Measurements from ENCODE around the gene CEP97.
A peak's percentile ranks its signal among the peaks of the same experiment; 100 is the strongest.

Gene CEP97

GRCh38 chr3:101709126-101709525 is 15.3 kb upstream of the CEP97 start:
- peaks cover 9% of the 10 kb centered on the region for H3K9me3 ChIP-seq (ENCODE audit: insufficient read depth, low read depth, low read length)

GRCh38 chr3:101718455-101718854 is 6.0 kb upstream of the CEP97 start:
- no peak overlapping the region for H3K27ac ChIP-seq (ENCODE audit: low read length)
- H3K9me3 ChIP-seq (ENCODE audit: insufficient read depth, low read depth, low read length): no peaks in the 10 kb centered on the region; the same call in 1 of the 2 replicates
- H3K27me3 ChIP-seq (ENCODE audit: insufficient read depth, low read length): no peaks in the 10 kb centered on the region
- no peaks in the 10 kb centered on the region for H3K36me3 ChIP-seq (ENCODE audit: insufficient read depth, low read depth, low read length)
- H3K9ac ChIP-seq (ENCODE audit: low read depth, low read length): no peak overlapping the region
- H3K4me3 ChIP-seq (ENCODE audit: low read length): no peak overlapping the region
- no peaks in the 10 kb centered on the region for H3K4me1 ChIP-seq (ENCODE audit: insufficient read depth, low read length)

More at GRCh38 chr3:101709126-101709525, 15.3 kb upstream of the CEP97 start:
- H3K27me3 ChIP-seq (ENCODE audit: insufficient read depth, low read length): no peaks in the 10 kb centered on the region
- no peak overlapping the region for H3K4me3 ChIP-seq (ENCODE audit: low read length)
- H3K4me1 ChIP-seq (ENCODE audit: insufficient read depth, low read length): no peaks in the 10 kb centered on the region
- no peak overlapping the region for H3K9ac ChIP-seq (ENCODE audit: low read depth, low read length)
- H3K36me3 ChIP-seq (ENCODE audit: insufficient read depth, low read depth, low read length): no peaks in the 10 kb centered on the region
- no peak overlapping the region for H3K27ac ChIP-seq (ENCODE audit: low read length)

- no peaks in the 10 kb centered on the region for H3K36me3 ChIP-seq (ENCODE audit: insufficient read depth, low read depth, low read length)
- H3K9me3 ChIP-seq (ENCODE audit: insufficient read depth, low read depth, low read length): no peaks in the 10 kb centered on the region
- H3K4me3 ChIP-seq (ENCODE audit: low read length): no peak overlapping the region
- H3K27ac ChIP-seq (ENCODE audit: low read length): no peak overlapping the region
- H3K27me3 ChIP-seq (ENCODE audit: insufficient read depth, low read length): no peaks in the 10 kb centered on the region
- H3K9ac ChIP-seq (ENCODE audit: low read depth, low read length): no peak overlapping the region
- H3K4me1 ChIP-seq (ENCODE audit: insufficient read depth, low read length): no peaks in the 10 kb centered on the region
Observed at GRCh38 chr3:101719604-101720185, 4.7 kb upstream of the CEP97 start.

DNA sequence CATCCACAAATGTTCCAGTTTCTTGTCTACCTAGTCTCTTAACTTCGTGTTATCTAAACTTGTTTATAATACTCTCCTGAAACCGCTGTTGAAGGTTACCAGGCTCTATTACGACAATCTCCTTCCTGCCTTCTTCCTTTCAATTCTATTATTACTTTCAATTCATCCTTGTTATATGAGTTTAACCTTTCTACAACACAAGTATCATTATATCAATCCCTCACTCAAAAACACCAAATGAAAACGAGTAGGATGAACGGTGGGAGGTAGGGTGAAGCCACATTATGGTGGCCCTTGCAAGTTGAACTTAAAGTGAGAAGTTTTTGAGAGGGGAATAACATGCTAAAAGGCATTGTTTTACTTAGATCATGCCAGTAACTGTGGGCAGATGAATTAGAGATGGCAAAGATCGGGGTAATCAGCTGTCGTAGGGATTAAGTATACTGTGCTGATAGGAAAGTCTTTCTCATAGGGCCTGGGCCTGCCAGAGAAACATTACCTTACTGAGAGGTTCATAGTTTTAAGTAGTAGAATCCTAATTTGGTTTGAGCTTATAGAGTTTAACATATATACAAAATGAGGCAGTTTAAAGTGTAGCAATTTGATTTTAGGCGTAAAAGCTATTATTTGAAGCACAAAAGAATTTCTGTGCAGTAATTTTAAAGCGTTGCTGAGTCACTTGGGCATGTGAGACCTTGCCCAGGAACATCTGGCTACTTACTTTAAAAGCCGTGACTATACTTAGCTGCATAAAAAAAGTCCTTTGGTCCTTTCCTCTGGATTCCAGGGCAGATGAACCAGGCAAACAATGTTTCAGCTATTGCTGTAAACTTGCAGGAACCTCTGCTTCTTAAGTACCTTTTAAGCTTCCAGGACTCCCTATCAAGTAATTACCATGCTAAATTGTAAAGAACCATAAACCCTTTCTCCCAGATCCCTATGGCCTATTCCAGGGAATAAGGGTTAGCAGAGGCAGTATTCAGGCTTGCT is 3.3 kb upstream of the CEP97 start:
- H3K27ac ChIP-seq (ENCODE audit: low read length): no peak overlapping the region
- no peak overlapping the region for H3K4me3 ChIP-seq (ENCODE audit: low read length)
- H3K36me3 ChIP-seq (ENCODE audit: insufficient read depth, low read depth, low read length): no peaks in the 10 kb centered on the region
- H3K9ac ChIP-seq (ENCODE audit: low read depth, low read length): no peak overlapping the region
- no peaks in the 10 kb centered on the region for H3K27me3 ChIP-seq (ENCODE audit: insufficient read depth, low read length)
- no peaks in the 10 kb centered on the region for H3K9me3 ChIP-seq (ENCODE audit: insufficient read depth, low read depth, low read length)
- peaks cover 3% of the 10 kb centered on the region; the same call in 1 of the 2 replicates for H3K4me1 ChIP-seq (ENCODE audit: insufficient read depth, low read length)

GRCh38 chr3:101722394-101723173 is 1.8 kb upstream of the CEP97 start:
- H3K36me3 ChIP-seq (ENCODE audit: insufficient read depth, low read depth, low read length): peaks cover 13% of the 10 kb centered on the region
- no peak overlapping the region for H3K9ac ChIP-seq (ENCODE audit: low read depth, low read length)
- no peaks in the 10 kb centered on the region for H3K9me3 ChIP-seq (ENCODE audit: insufficient read depth, low read depth, low read length)
- H3K27me3 ChIP-seq (ENCODE audit: insufficient read depth, low read length): no peaks in the 10 kb centered on the region
- no peak overlapping the region for H3K27ac ChIP-seq (ENCODE audit: low read length)
- H3K4me3 ChIP-seq (ENCODE audit: low read length): no peak overlapping the region
- H3K4me1 ChIP-seq (ENCODE audit: insufficient read depth, low read length): peaks cover 3% of the 10 kb centered on the region; the same call in 1 of the 2 replicates

DNA sequence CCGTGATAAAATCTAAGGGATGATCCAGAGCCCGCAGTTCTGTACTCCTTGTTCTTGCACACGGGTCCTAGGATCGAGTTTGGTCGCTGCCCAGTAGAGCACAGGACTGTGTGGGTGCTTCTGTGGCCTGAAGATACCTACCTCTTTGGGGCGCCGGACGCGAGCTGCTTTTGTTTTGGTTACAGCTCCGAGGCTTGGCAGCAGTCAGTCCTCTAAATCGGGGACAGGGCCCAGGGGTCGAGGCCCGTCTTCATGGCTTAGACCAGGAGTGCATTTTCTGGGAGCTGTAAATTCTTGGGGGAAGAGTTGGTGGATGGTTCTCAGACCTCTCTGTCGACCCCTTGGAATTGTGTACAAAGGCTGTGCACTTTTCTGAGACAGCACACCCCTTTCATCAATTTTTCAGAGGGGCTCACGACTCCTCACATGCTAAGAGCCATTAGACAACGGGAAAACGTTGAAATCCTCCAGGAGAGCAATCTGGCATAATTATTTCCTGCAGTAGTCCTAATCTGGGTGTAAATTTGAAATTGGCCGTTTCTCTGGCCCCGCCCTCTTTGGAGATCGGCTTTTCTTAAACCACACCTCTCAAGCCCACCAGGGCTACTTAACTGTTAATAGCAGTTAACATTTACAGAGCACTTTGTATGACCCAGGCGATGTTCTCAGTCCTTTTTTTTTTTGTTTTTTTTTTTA is 928 bp downstream of the CEP97 start:
- Histone ChIP-seq H3K27me3 (ENCODE audit: insufficient read depth, low read length) (no peaks in the 10 kb centered on the region), H3K9ac (ENCODE audit: low read depth, low read length) (peak overlapping the region; percentile 90), H3K36me3 (ENCODE audit: insufficient read depth, low read depth, low read length) (peaks cover 37% of the 10 kb centered on the region), H3K27ac (ENCODE audit: low read length) (no peak overlapping the region), H3K9me3 (ENCODE audit: insufficient read depth, low read depth, low read length) (no peaks in the 10 kb centered on the region), H3K4me3 (ENCODE audit: low read length) (peak overlapping the region; percentile 95), H3K4me1 (ENCODE audit: insufficient read depth, low read length) (peaks cover 3% of the 10 kb centered on the region; the same call in 1 of the 2 replicates)

GRCh38 chr3:101725890-101726275 is 1.5 kb downstream of the CEP97 start:
- Histone ChIP-seq H3K27ac (ENCODE audit: low read length) (no peak overlapping the region), H3K36me3 (ENCODE audit: insufficient read depth, low read depth, low read length) (peaks cover 42% of the 10 kb centered on the region)

DNA sequence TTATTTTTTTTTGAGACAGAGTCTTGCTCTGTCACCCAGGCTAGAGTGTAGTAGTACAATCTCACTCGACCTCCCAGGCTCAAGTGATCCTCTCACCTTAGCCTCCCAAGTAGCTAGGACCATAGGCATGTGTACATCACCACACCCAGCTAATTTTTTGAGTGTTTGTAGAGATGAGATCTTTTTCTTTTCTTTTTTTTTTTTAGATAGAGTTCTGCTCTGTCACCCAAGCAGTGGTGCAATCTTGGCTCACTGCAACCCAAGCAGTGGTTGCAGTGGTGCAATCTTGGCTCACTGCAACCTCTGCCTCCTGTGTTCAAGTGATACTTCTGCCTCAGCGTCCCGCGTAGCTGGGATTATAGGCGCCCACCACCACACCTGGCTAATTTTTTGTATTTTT is 5.2 kb downstream of the CEP97 start:
- Histone ChIP-seq H3K4me1 (ENCODE audit: insufficient read depth, low read length) (peaks cover 3% of the 10 kb centered on the region; the same call in 1 of the 2 replicates), H3K9ac (ENCODE audit: low read depth, low read length) (no peak overlapping the region), H3K9me3 (ENCODE audit: insufficient read depth, low read depth, low read length) (no peaks in the 10 kb centered on the region), H3K36me3 (ENCODE audit: insufficient read depth, low read depth, low read length) (peaks cover 75% of the 10 kb centered on the region), H3K4me3 (ENCODE audit: low read length) (no peak overlapping the region), H3K27me3 (ENCODE audit: insufficient read depth, low read length) (no peaks in the 10 kb centered on the region), H3K27ac (ENCODE audit: low read length) (no peak overlapping the region)

More at GRCh38 chr3:101725890-101726275, 1.5 kb downstream of the CEP97 start:
- peak overlapping the region; percentile 90; the same call in 1 of the 2 replicates for H3K9ac ChIP-seq (ENCODE audit: low read depth, low read length)
- H3K4me3 ChIP-seq (ENCODE audit: low read length): peak overlapping the region; percentile 95
- H3K27me3 ChIP-seq (ENCODE audit: insufficient read depth, low read length): no peaks in the 10 kb centered on the region
- H3K9me3 ChIP-seq (ENCODE audit: insufficient read depth, low read depth, low read length): no peaks in the 10 kb centered on the region
- peaks cover 3% of the 10 kb centered on the region; the same call in 1 of the 2 replicates for H3K4me1 ChIP-seq (ENCODE audit: insufficient read depth, low read length)

DNA sequence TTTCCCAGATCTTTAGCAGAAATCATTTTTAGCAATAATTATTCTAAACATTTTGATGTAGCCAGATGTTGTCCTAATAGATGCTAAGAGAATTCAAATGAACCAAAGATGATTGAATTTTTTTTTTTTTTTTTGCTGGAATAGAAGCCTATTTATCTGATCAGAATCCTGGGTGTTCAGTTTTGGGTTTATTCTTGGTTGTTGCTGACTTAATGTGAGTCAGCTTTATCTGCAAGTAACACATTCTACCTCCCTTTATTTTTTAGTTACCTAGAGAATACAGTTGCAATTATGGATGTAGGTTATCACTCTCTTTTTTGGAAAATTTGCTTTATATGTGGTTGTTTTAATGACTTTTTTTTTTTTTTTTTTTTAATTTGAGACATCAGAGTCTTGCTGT is 6.4 kb downstream of the CEP97 start:
- no peaks in the 10 kb centered on the region for H3K9me3 ChIP-seq (ENCODE audit: insufficient read depth, low read depth, low read length)
- H3K9ac ChIP-seq (ENCODE audit: low read depth, low read length): no peak overlapping the region
- H3K4me3 ChIP-seq (ENCODE audit: low read length): no peak overlapping the region
- no peak overlapping the region for H3K27ac ChIP-seq (ENCODE audit: low read length)
- H3K36me3 ChIP-seq (ENCODE audit: insufficient read depth, low read depth, low read length): peaks cover 88% of the 10 kb centered on the region
- H3K27me3 ChIP-seq (ENCODE audit: insufficient read depth, low read length): no peaks in the 10 kb centered on the region
- H3K4me1 ChIP-seq (ENCODE audit: insufficient read depth, low read length): peaks cover under 1% of the 10 kb centered on the region; the same call in 1 of the 2 replicates

GRCh38 chr3:101732240-101732641 is 7.8 kb downstream of the CEP97 start:
- no peak overlapping the region for H3K27ac ChIP-seq (ENCODE audit: low read length)
- H3K4me3 ChIP-seq (ENCODE audit: low read length): no peak overlapping the region
- H3K27me3 ChIP-seq (ENCODE audit: insufficient read depth, low read length): no peaks in the 10 kb centered on the region
- peaks cover 89% of the 10 kb centered on the region for H3K36me3 ChIP-seq (ENCODE audit: insufficient read depth, low read depth, low read length)
- H3K4me1 ChIP-seq (ENCODE audit: insufficient read depth, low read length): no peaks in the 10 kb centered on the region
- H3K9me3 ChIP-seq (ENCODE audit: insufficient read depth, low read depth, low read length): no peaks in the 10 kb centered on the region
- no peak overlapping the region for H3K9ac ChIP-seq (ENCODE audit: low read depth, low read length)

DNA sequence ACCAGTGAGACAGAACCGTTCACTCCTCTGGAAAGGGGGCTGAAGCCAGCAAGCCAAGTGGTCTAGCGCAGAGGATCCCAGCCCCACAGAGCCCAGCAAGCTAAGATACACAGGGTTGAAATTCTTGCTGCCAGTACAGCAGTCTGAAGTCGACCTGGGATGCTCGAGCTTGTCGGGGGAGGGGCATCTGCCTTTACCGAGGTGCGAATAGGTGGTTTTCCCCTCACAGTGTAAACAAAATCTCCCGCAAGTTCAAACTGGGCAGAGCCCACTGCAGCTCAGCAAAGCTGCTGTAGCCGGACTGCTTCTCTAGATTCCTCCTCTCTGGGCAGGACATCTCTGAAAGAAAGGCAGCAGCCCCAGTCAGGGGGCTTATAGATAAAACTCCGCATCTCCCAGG is 11.4 kb downstream of the CEP97 start:
- Histone ChIP-seq H3K27me3 (ENCODE audit: insufficient read depth, low read length) (no peaks in the 10 kb centered on the region), H3K36me3 (ENCODE audit: insufficient read depth, low read depth, low read length) (peaks cover 60% of the 10 kb centered on the region), H3K27ac (ENCODE audit: low read length) (no peak overlapping the region), H3K9me3 (ENCODE audit: insufficient read depth, low read depth, low read length) (peaks cover 4% of the 10 kb centered on the region; the same call in 1 of the 2 replicates), H3K9ac (ENCODE audit: low read depth, low read length) (no peak overlapping the region), H3K4me1 (ENCODE audit: insufficient read depth, low read length) (no peaks in the 10 kb centered on the region), H3K4me3 (ENCODE audit: low read length) (no peak overlapping the region)

Measured in iPS-20b (cell line).